ENCODE data around the gene WHAMM.
"Not testable (repeated sequence)": the region's sequence is repeated elsewhere in the genome, so short reads cannot be mapped to it uniquely, and the experiment has no call there.

Gene WHAMM

GRCh38 chr15:82809308-82810060, at the start of gene WHAMM:
TSS of gene WHAMM (plus strand) at chr15:82809628. CDS start at chr15:82809727, 99 bp downstream.
- peak within 1 kb of the TSS; percentile 87 for H3K4me3 ChIP-seq (ENCODE audit: control insufficient read depth, low read depth, low read length)
- TF ChIP-seq CTCF (conservative IDR thresholded peaks at IDR 0.05; ENCODE audit: control insufficient read depth, insufficient read depth, low read depth, low read length), result no peak
- peak; percentile 98 for DNase-seq (ENCODE audit: low read depth)

GRCh38 chr15:82763361-82764116, 45.9 kb upstream of the WHAMM start:
- TF ChIP-seq CTCF (conservative IDR thresholded peaks at IDR 0.05; ENCODE audit: control insufficient read depth, insufficient read depth, low read depth, low read length), result no peak
- DNase-seq (ENCODE audit: low read depth), result no peak
- no peak overlapping the region for H3K4me3 ChIP-seq (ENCODE audit: control insufficient read depth, low read depth, low read length)

- no peak overlapping the region for H3K4me3 ChIP-seq (ENCODE audit: control insufficient read depth, low read depth, low read length)
- no peak for DNase-seq (ENCODE audit: low read depth)
- TF ChIP-seq CTCF (conservative IDR thresholded peaks at IDR 0.05; ENCODE audit: control insufficient read depth, insufficient read depth, low read depth, low read length), result no peak
Measured at GRCh38 chr15:82764117-82764490, 45.3 kb upstream of the WHAMM start.

GRCh38 chr15:82764740-82765139, 44.7 kb upstream of the WHAMM start:
- no peak overlapping the region for H3K4me3 ChIP-seq (ENCODE audit: control insufficient read depth, low read depth, low read length)
- no peak for TF ChIP-seq CTCF (conservative IDR thresholded peaks at IDR 0.05; ENCODE audit: control insufficient read depth, insufficient read depth, low read depth, low read length)
- DNase-seq (ENCODE audit: low read depth), result no peak

- DNase-seq (ENCODE audit: low read depth); H3K4me3 ChIP-seq (ENCODE audit: control insufficient read depth, low read depth, low read length): not testable (repeated sequence)
Measured at GRCh38 chr15:82766201-82766600, 43.2 kb upstream of the WHAMM start.

GRCh38 chr15:82767163-82767829, 42.1 kb upstream of the WHAMM start:
- no peak for TF ChIP-seq CTCF (conservative IDR thresholded peaks at IDR 0.05; ENCODE audit: control insufficient read depth, insufficient read depth, low read depth, low read length)
- no peak overlapping the region for H3K4me3 ChIP-seq (ENCODE audit: control insufficient read depth, low read depth, low read length)
- no peak for DNase-seq (ENCODE audit: low read depth)

All from fibroblast of mammary gland (primary cell).